ENCODE results near the gene CCDC60.

CCDC60 gene

GRCh38 chr12:119544765-119545625 lies 210.5 kb downstream of the CCDC60 start:
- Histone ChIP-seq H3K4me3 (replicated peaks; ENCODE audit: insufficient read depth, low read length) (no peak overlapping the region), H3K27ac (replicated peaks) (no peak overlapping the region), H3K27me3 (ENCODE audit: insufficient read depth, poor library complexity, severe bottlenecking) (no peaks in the 10 kb centered on the region)
- TF ChIP-seq POLR2AphosphoS5 (IDR thresholded peaks at IDR 0.05; ENCODE audit: low read depth): no peak
- TF ChIP-seq CTCF (IDR thresholded peaks at IDR 0.05; ENCODE audit: insufficient read depth, low read length): peak; percentile 77
- DNase-seq (ENCODE audit: low read depth in 1 of 2, low spot score in 1 of 2): peak; percentile 20 to 50

- Histone ChIP-seq H3K4me3 (replicated peaks; ENCODE audit: insufficient read depth, low read length) (no peak overlapping the region), H3K27me3 (ENCODE audit: insufficient read depth, poor library complexity, severe bottlenecking) (peaks cover 2% of the 10 kb centered on the region), H3K27ac (replicated peaks) (no peak overlapping the region)
- TF ChIP-seq CTCF (IDR thresholded peaks at IDR 0.05; ENCODE audit: insufficient read depth, low read length) (no peak), SPI1 (IDR thresholded peaks at IDR 0.05; ENCODE audit: borderline replicate concordance, low read depth) (peak; percentile 32; the same call in 1 of the 2 replicates)
- DNase-seq (ENCODE audit: low read depth in 1 of 2, low spot score in 1 of 2): no peak
Observed at GRCh38 chr12:119546340-119546739, 211.8 kb downstream of the CCDC60 start.

GRCh38 chr12:119547001-119547400 lies 212.5 kb downstream of the CCDC60 start:
- no peak for DNase-seq (ENCODE audit: low read depth in 1 of 2, low spot score in 1 of 2)
- Histone ChIP-seq H3K4me3 (replicated peaks; ENCODE audit: insufficient read depth, low read length) (no peak overlapping the region), H3K27me3 (ENCODE audit: insufficient read depth, poor library complexity, severe bottlenecking) (peaks cover 2% of the 10 kb centered on the region), H3K27ac (replicated peaks) (no peak overlapping the region)
- no peak for TF ChIP-seq CTCF (IDR thresholded peaks at IDR 0.05; ENCODE audit: insufficient read depth, low read length)
- no peak for TF ChIP-seq REST (IDR thresholded peaks at IDR 0.05; ENCODE audit: insufficient replicate concordance, low read depth)
- TF ChIP-seq POLR2AphosphoS5 (IDR thresholded peaks at IDR 0.05; ENCODE audit: low read depth): no peak
- no peak for TF ChIP-seq SPI1 (IDR thresholded peaks at IDR 0.05; ENCODE audit: borderline replicate concordance, low read depth)
- no peak for TF ChIP-seq GABPA (IDR thresholded peaks at IDR 0.05; ENCODE audit: low read depth)

- no peak overlapping the region for H3K27ac ChIP-seq (replicated peaks)
- DNase-seq (ENCODE audit: low read depth in 1 of 2, low spot score in 1 of 2): no peak
- H3K27me3 ChIP-seq (ENCODE audit: insufficient read depth, poor library complexity, severe bottlenecking): no peaks in the 10 kb centered on the region
- H3K4me3 ChIP-seq (replicated peaks; ENCODE audit: insufficient read depth, low read length): no peak overlapping the region
- TF ChIP-seq POLR2AphosphoS5 (IDR thresholded peaks at IDR 0.05; ENCODE audit: low read depth): no peak
- no peak for TF ChIP-seq REST (IDR thresholded peaks at IDR 0.05; ENCODE audit: insufficient replicate concordance, low read depth)
- no peak for TF ChIP-seq SPI1 (IDR thresholded peaks at IDR 0.05; ENCODE audit: borderline replicate concordance, low read depth)
- no peak for TF ChIP-seq CTCF (IDR thresholded peaks at IDR 0.05; ENCODE audit: insufficient read depth, low read length)
- no peak for TF ChIP-seq GABPA (IDR thresholded peaks at IDR 0.05; ENCODE audit: low read depth)
Observed at GRCh38 chr12:119556854-119557253, 222.3 kb downstream of the CCDC60 start.
